Keratinocyte (primary cell): Measurements from ENCODE around the gene GNG2. TPM values are rescaled to one million over a fixed set of nuclear protein-coding genes. Genes with fewer than 3 reads are reported as not detected.

ENCODE experiments used
- DNase-seq: peaks from one replicate; pipeline ENCODE4 v3.0.0-alpha.2; 2011; ENCODE audit warnings: low read depth, missing footprints, low spot score
- FAIRE-seq: peaks from 2 replicates; lab custom pipeline; 2011; peaks lifted over from hg19 to GRCh38; lab: Jason Lieb, UNC
- H2AFZ ChIP-seq: 2 replicates; pipeline ENCODE4 v1.6.0; 2012; ENCODE audit warnings: low read length, control low read depth, inconsistent platforms; ENCODE audit not compliant: control insufficient read depth
- H3K27ac ChIP-seq: 2 replicates; pipeline ENCODE4 v1.5.1; 2011; ENCODE audit warnings: low read length; ENCODE audit not compliant: control insufficient read depth, insufficient read depth
- H3K27me3 ChIP-seq: 3 replicates; pipeline ENCODE4 v1.6.0; 2011; ENCODE audit warnings: low read length; ENCODE audit not compliant: control insufficient read depth, insufficient read depth; ENCODE audit errors: extremely low read depth
- H3K36me3 ChIP-seq, 2 experiments: 2 replicates in 1 of 2; 3 replicates in 1 of 2; pipeline ENCODE4 v1.5.1; 2011; ENCODE audit warnings: low read length in 2 of 2, mild to moderate bottlenecking in 1 of 2; ENCODE audit not compliant: control insufficient read depth in 2 of 2, insufficient read depth in 2 of 2; ENCODE audit errors: extremely low read depth in 1 of 2
- H3K4me1 ChIP-seq: 3 replicates; pipeline ENCODE4 v1.5.1; 2011; ENCODE audit warnings: low read length; ENCODE audit not compliant: control insufficient read depth, insufficient read depth; ENCODE audit errors: extremely low read depth
- H3K4me2 ChIP-seq: 3 replicates; pipeline ENCODE4 v1.6.0; 2011; ENCODE audit warnings: low read depth, low read length; ENCODE audit not compliant: control insufficient read depth, insufficient read depth; ENCODE audit errors: extremely low read depth
- H3K4me3 ChIP-seq, 3 experiments: fragments of 200-600 bp in 1 of 3; sonication (generic) in 1 of 3; 2 replicates in 2 of 3; 3 replicates in 1 of 3; pipeline ENCODE4 v1.5.1; 2011 to 2016; ENCODE audit warnings: low read length in 3 of 3, mild to moderate bottlenecking in 3 of 3, control low read depth in 2 of 3, inconsistent platforms in 1 of 3, low read depth in 1 of 3, mixed read lengths in 1 of 3, mixed run types in 1 of 3, moderate library complexity in 1 of 3; ENCODE audit not compliant: control insufficient read depth in 2 of 3, insufficient read depth in 2 of 3; ENCODE audit errors: extremely low read depth in 1 of 3
- H3K79me2 ChIP-seq: 2 replicates; pipeline ENCODE4 v1.6.0; 2012; ENCODE audit warnings: low read length; ENCODE audit not compliant: control insufficient read depth, insufficient read depth
- H3K9ac ChIP-seq: 3 replicates; pipeline ENCODE4 v1.6.0; 2011; ENCODE audit warnings: low read length; ENCODE audit not compliant: control insufficient read depth, insufficient read depth; ENCODE audit errors: extremely low read depth
- H3K9me1 ChIP-seq: 3 replicates; pipeline ENCODE4 v1.6.0; 2011; ENCODE audit warnings: low read length; ENCODE audit not compliant: control insufficient read depth, insufficient read depth; ENCODE audit errors: extremely low read depth
- H3K9me3 ChIP-seq: 2 replicates; pipeline ENCODE4 v1.5.1; 2012; ENCODE audit warnings: low read depth, low read length; ENCODE audit not compliant: control insufficient read depth
- H4K20me1 ChIP-seq: 3 replicates; pipeline ENCODE4 v1.6.0; 2011; ENCODE audit warnings: low read length; ENCODE audit not compliant: control insufficient read depth, insufficient read depth; ENCODE audit errors: extremely low read depth
- EZH2 ChIP-seq: IDR thresholded peaks from one replicate; pipeline ENCODE4 v1.6.1; 2012; ENCODE audit warnings: inconsistent platforms, mild to moderate bottlenecking, low read length, moderate library complexity
- dilution Hi-C: fragments of 300-500 bp; cut with MboI; formaldehyde crosslinking; loops from one replicate; pipeline ENCODE4 v1.7.0; 2020; ENCODE audit warnings: low sequenced_read_pairs; ENCODE audit not compliant: extremely low pct_ligation_motif_present
- polyA plus RNA-seq, 5 experiments: library from polyadenylated mRNA; depleted of rRNA in 3 of 5; stranded (reverse) in 3 of 5; stranded (forward) in 1 of 5; unstranded in 1 of 5; fragments of >200 nt; gene quantifications; 1 replicate in 1 of 5; 2 replicates in 3 of 5; 3 replicates in 1 of 5; pipeline versions ENCODE4 v1.2.1 to v1.2.3, GENCODE V29; 2011 to 2012; ENCODE audit warnings: missing spikeins in 2 of 5, low read depth in 1 of 5, low replicate concordance in 1 of 5
- TF ChIP-seq, protein P1 (sequence below), 3 experiments: IDR thresholded peaks in 1 of 3; conservative IDR thresholded peaks in 1 of 3; optimal IDR thresholded peaks in 1 of 3; 2 replicates in 2 of 3; 3 replicates in 1 of 3; pipeline versions ENCODE3 to v1.5.1; 2011; ENCODE audit warnings: low read length in 3 of 3, mild to moderate bottlenecking in 3 of 3, moderate library complexity in 2 of 3, control low read depth in 1 of 3, inconsistent platforms in 1 of 3; ENCODE audit not compliant: insufficient read depth in 2 of 3; ENCODE audit errors: extremely low read depth in 1 of 3

Gene GNG2
- polyA plus RNA-seq, 1 donor (not counting 4 experiments of a cell fraction or from before 2014, with no cell fraction given): 0.28 TPM

DNA sequence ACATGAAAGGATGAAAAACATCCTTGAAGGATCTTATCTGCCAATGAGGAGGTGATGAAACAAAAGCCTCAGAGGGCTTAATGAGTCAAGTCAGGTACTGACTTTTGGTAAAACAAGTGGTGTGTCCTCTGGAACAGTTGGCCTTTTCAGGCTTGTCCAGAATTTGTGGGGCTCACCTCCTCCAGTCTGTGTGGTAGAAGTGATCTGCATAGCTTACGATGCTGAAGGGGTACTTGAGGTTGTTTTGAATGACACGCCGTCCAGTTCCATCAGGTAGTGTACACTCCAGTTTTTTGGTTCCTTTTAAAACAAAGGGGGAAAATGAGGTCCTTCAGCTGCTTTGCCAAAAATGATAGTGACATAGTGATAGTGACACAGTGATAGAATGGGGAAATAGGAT, 145.9 kb downstream of the GNG2 start:
- Histone ChIP-seq H3K9me1 (no peaks in the 10 kb centered on the region), H3K4me1 (no peaks in the 10 kb centered on the region), H3K4me3 (no peak overlapping the region), H4K20me1 (no peaks in the 10 kb centered on the region), H3K36me3 (peaks cover 27 to 28% of the 10 kb centered on the region in 2 experiments), H3K27me3 (no peaks in the 10 kb centered on the region), H2AFZ (no peak overlapping the region), H3K4me2 (no peak overlapping the region), H3K27ac (no peak overlapping the region), H3K9me3 (no peaks in the 10 kb centered on the region), H3K9ac (no peak overlapping the region), H3K79me2 (no peaks in the 10 kb centered on the region)
- DNase-seq (no peak), FAIRE-seq (no peak)
- no peak for TF ChIP-seq EZH2
- TF ChIP-seq, protein P1, sequence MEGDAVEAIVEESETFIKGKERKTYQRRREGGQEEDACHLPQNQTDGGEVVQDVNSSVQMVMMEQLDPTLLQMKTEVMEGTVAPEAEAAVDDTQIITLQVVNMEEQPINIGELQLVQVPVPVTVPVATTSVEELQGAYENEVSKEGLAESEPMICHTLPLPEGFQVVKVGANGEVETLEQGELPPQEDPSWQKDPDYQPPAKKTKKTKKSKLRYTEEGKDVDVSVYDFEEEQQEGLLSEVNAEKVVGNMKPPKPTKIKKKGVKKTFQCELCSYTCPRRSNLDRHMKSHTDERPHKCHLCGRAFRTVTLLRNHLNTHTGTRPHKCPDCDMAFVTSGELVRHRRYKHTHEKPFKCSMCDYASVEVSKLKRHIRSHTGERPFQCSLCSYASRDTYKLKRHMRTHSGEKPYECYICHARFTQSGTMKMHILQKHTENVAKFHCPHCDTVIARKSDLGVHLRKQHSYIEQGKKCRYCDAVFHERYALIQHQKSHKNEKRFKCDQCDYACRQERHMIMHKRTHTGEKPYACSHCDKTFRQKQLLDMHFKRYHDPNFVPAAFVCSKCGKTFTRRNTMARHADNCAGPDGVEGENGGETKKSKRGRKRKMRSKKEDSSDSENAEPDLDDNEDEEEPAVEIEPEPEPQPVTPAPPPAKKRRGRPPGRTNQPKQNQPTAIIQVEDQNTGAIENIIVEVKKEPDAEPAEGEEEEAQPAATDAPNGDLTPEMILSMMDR (optimal IDR thresholded peaks at IDR 0.05 in 1 of 3, IDR thresholded peaks at IDR 0.05 in 1 of 3, conservative IDR thresholded peaks at IDR 0.05 in 1 of 3; ENCODE audit: extremely low read depth in 1 of 3, insufficient read depth in 2 of 3, low read length in 3 of 3): no peak
- dilution Hi-C loops: no loop called here

DNA sequence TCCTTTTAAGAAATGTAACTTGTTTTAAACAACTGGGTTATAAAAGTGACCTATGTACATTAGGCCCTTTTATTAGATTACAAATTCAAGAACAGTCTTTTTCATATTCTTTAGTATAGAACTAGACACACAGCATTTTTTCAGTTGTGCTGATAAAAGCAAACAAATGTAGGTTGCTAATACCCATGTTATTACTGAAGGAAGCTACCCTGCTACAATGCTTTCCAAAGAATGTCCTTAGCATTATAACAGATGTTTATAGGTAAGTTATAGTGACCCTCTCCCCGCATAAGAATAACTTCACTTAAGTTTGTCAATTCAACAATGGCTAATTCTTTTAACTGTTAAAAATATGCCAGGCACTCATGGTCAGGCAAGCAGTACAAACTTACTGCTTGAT, 146.8 kb downstream of the GNG2 start:
- no peak overlapping the region for H3K4me3 ChIP-seq
- no peaks in the 10 kb centered on the region for H3K27me3 ChIP-seq
- FAIRE-seq (no peak), DNase-seq (no peak)
- TF ChIP-seq, protein P1 (optimal IDR thresholded peaks at IDR 0.05 in 1 of 3, IDR thresholded peaks at IDR 0.05 in 1 of 3, conservative IDR thresholded peaks at IDR 0.05 in 1 of 3; ENCODE audit: extremely low read depth in 1 of 3, insufficient read depth in 2 of 3, low read length in 3 of 3): no peak
- TF ChIP-seq EZH2: no peak
- no peaks in the 10 kb centered on the region for H3K4me1 ChIP-seq
- dilution Hi-C loops: no loop called here
- H3K9me1 ChIP-seq: no peaks in the 10 kb centered on the region
- H3K36me3 ChIP-seq: peaks cover 26% of the 10 kb centered on the region in 2 experiments
- H3K9ac ChIP-seq: no peak overlapping the region
- H3K79me2 ChIP-seq: no peaks in the 10 kb centered on the region
- H4K20me1 ChIP-seq: no peaks in the 10 kb centered on the region
- H3K4me2 ChIP-seq: no peak overlapping the region
- H2AFZ ChIP-seq: no peak overlapping the region
- H3K27ac ChIP-seq: no peak overlapping the region
- no peaks in the 10 kb centered on the region for H3K9me3 ChIP-seq
